Activated naive CD4-positive, alpha-beta T cell treated with anti-CD3 and anti-CD28 coated beads, Interleukin-2, amount 10 ng/mL, durations not matched to agents 5 hours and 36 hours (primary cell): ENCODE data around the gene SPINK6. TPM values are rescaled to one million over a fixed set of nuclear protein-coding genes. Genes with fewer than 3 reads are reported as not detected.

Experiments used
- total RNA-seq, 2 experiments: library from RNA; stranded (reverse); gene quantifications; one replicate each; pipeline ENCODE4 v1.2.3, GENCODE V29; 2021

The SPINK6 gene, protein sequence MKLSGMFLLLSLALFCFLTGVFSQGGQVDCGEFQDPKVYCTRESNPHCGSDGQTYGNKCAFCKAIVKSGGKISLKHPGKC
- total RNA-seq = not detected

GRCh38 chr5:148202531-148203203 is at the start of gene SPINK6:
Gene SPINK6, plus strand, starts transcription at chr5:148203042. Its CDS starts 55 bp downstream, at chr5:148203097.

DNA sequence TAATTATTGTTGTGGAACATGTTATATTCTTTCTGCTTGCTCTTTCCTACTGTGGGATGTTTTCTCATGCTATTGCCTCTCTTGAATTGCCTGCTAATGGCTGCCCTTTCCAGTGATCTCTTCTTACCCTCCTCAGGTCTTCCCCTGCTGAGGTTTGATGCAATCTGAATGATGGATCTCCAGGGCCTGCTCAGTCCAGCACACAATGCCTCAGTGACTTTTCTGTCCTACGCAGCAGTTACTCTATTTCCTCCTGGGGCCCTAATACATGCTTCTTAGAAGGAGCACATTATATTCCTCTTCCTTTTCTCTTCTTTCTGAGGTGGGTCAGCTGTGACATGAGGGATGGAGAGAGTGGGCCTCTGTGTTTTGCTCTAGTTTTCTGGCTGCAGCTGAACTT is 34.6 kb upstream of the SPINK6 start, which contains the start of gene SPINK14:
Gene SPINK14 (plus strand): TSS at position 301 of the 400 bp plus-strand sequence. CDS start 1,187 bp downstream, outside the sequence.

DNA sequence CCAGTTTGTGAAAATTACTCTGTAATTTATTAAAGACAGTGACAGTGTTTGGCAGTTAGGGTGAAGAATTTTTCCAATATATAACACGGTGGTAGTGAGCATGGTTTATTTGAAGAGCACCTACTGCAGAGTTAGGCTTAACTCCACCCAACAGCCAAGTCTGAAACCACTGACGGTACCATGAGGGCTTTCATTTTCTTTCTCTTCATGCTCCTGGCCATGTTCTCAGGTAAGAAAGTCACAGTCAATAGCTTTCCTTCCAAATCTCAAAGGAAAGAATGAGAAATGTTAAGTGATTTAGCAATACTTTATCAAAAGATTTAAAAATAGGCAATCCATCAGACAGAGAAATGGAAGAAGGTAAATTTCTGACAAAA is 35.6 kb downstream of the SPINK6 start, which contains the start of gene MARCOL:
Gene MARCOL (plus strand): TSS at position 108 of the 377 bp plus-strand sequence. CDS start 73 bp downstream, at position 181.

Other genes with a start within 250 kb of the SPINK6 start
- not detected for gene SPINK5, start 139.1 kb upstream of the SPINK6 start, total RNA-seq
- gene SPINK14, start 34.5 kb upstream of the SPINK6 start, total RNA-seq = not detected
- gene MARCOL, start 35.5 kb downstream of the SPINK6 start, total RNA-seq = not detected
- not detected for gene SPINK13, start 65.8 kb downstream of the SPINK6 start, total RNA-seq
- gene SPINK7, start 109.4 kb downstream of the SPINK6 start, total RNA-seq = not detected
- gene SPINK9, start 132.5 kb downstream of the SPINK6 start, total RNA-seq = not detected
- 10 to 100 TPM; 56.6 to 59.6 TPM for gene FBXO38, start 180.9 kb downstream of the SPINK6 start, total RNA-seq